ENCODE results near the gene IGF2R.

IGF2R gene

GRCh38 chr6:160015778-160016684, 47.1 kb downstream of the IGF2R start:
- Histone ChIP-seq H4K20me1 (ENCODE audit: control insufficient read depth, insufficient read depth, low read depth, low read length) (no peaks in the 10 kb centered on the region), H3F3A (ENCODE audit: control insufficient read depth, insufficient read depth) (no peaks in the 10 kb centered on the region), H3K4me1 (ENCODE audit: control insufficient read depth, low read length) (no peaks in the 10 kb centered on the region), H3K79me2 (ENCODE audit: control insufficient read depth, low read length) (no peaks in the 10 kb centered on the region), H3K27ac (ENCODE audit: low read depth, low read length) (no peak overlapping the region), H3K9me2 (replicated peaks; ENCODE audit: control insufficient read depth, low read length) (no peaks in the 10 kb centered on the region), H3K36me3 (ENCODE audit: control insufficient read depth, low read length) (peaks cover 16% of the 10 kb centered on the region), H3K9me3 (ENCODE audit: control insufficient read depth, insufficient read depth, low read length) (no peaks in the 10 kb centered on the region), H3K4me3 (ENCODE audit: low read length) (no peak overlapping the region), H3K4me2 (ENCODE audit: low read length) (no peak overlapping the region), H3K27me3 (ENCODE audit: control insufficient read depth, low read length) (no peaks in the 10 kb centered on the region)
- TF ChIP-seq, protein P1, sequence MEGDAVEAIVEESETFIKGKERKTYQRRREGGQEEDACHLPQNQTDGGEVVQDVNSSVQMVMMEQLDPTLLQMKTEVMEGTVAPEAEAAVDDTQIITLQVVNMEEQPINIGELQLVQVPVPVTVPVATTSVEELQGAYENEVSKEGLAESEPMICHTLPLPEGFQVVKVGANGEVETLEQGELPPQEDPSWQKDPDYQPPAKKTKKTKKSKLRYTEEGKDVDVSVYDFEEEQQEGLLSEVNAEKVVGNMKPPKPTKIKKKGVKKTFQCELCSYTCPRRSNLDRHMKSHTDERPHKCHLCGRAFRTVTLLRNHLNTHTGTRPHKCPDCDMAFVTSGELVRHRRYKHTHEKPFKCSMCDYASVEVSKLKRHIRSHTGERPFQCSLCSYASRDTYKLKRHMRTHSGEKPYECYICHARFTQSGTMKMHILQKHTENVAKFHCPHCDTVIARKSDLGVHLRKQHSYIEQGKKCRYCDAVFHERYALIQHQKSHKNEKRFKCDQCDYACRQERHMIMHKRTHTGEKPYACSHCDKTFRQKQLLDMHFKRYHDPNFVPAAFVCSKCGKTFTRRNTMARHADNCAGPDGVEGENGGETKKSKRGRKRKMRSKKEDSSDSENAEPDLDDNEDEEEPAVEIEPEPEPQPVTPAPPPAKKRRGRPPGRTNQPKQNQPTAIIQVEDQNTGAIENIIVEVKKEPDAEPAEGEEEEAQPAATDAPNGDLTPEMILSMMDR (IDR thresholded peaks at IDR 0.05; ENCODE audit: low read depth, low read length, poor library complexity, severe bottlenecking) = no peak
- TF ChIP-seq EZH2phosphoT487 (IDR thresholded peaks at IDR 0.05; ENCODE audit: borderline replicate concordance, low read length) = no peak

DNA sequence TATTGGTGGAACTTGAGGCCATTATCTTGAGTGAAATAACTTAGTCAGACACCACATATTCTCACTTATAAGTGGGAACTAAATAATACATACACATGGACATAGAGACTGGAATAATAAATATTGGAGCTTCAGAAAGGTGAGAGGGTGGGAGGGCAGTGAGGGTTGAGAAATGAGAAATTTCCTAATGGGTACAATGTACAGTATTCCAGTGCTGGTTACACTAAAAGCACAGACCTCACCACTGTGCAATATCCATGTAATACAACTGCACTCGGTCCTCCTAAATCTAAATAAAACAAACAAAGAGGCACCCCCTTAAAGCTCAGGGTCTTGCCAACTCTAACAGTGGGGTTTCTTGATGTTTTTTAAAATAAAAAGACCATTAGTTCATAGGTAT, 53.2 kb downstream of the IGF2R start:
- Histone ChIP-seq H3K4me2 (ENCODE audit: low read length) (no peak overlapping the region), H3K79me2 (ENCODE audit: control insufficient read depth, low read length) (no peaks in the 10 kb centered on the region), H4K20me1 (ENCODE audit: control insufficient read depth, insufficient read depth, low read depth, low read length) (no peaks in the 10 kb centered on the region), H3K4me3 (ENCODE audit: low read length) (no peak overlapping the region), H3K4me1 (ENCODE audit: control insufficient read depth, low read length) (no peaks in the 10 kb centered on the region), H3K9me2 (replicated peaks; ENCODE audit: control insufficient read depth, low read length) (no peaks in the 10 kb centered on the region), H3K27me3 (ENCODE audit: control insufficient read depth, low read length) (no peaks in the 10 kb centered on the region), H3K36me3 (ENCODE audit: control insufficient read depth, low read length) (peaks cover 18% of the 10 kb centered on the region; the same call in 1 of the 2 replicates), H3K27ac (ENCODE audit: low read depth, low read length) (no peak overlapping the region), H3K9me3 (ENCODE audit: control insufficient read depth, insufficient read depth, low read length) (no peaks in the 10 kb centered on the region), H3F3A (ENCODE audit: control insufficient read depth, insufficient read depth) (no peaks in the 10 kb centered on the region)
- TF ChIP-seq, protein P1 (IDR thresholded peaks at IDR 0.05; ENCODE audit: low read depth, low read length, poor library complexity, severe bottlenecking) = no peak
- TF ChIP-seq EZH2phosphoT487 (IDR thresholded peaks at IDR 0.05; ENCODE audit: borderline replicate concordance, low read length) = no peak

- Histone ChIP-seq H3K9me2 (replicated peaks; ENCODE audit: control insufficient read depth, low read length) (no peaks in the 10 kb centered on the region), H3K36me3 (ENCODE audit: control insufficient read depth, low read length) (peaks cover 23% of the 10 kb centered on the region; the same call in 1 of the 2 replicates)
- TF ChIP-seq, protein P1 (IDR thresholded peaks at IDR 0.05; ENCODE audit: low read depth, low read length, poor library complexity, severe bottlenecking) = no peak
- no peak for TF ChIP-seq EZH2phosphoT487 (IDR thresholded peaks at IDR 0.05; ENCODE audit: borderline replicate concordance, low read length)
Observed at GRCh38 chr6:160022793-160023192, 53.9 kb downstream of the IGF2R start.

More at GRCh38 chr6:160022793-160023192, 53.9 kb downstream of the IGF2R start:
- Histone ChIP-seq H3K27me3 (ENCODE audit: control insufficient read depth, low read length) (no peaks in the 10 kb centered on the region), H3K27ac (ENCODE audit: low read depth, low read length) (no peak overlapping the region), H3K4me3 (ENCODE audit: low read length) (no peak overlapping the region), H3K9me3 (ENCODE audit: control insufficient read depth, insufficient read depth, low read length) (no peaks in the 10 kb centered on the region), H3K4me2 (ENCODE audit: low read length) (no peak overlapping the region), H3K4me1 (ENCODE audit: control insufficient read depth, low read length) (no peaks in the 10 kb centered on the region), H3K79me2 (ENCODE audit: control insufficient read depth, low read length) (no peaks in the 10 kb centered on the region), H4K20me1 (ENCODE audit: control insufficient read depth, insufficient read depth, low read depth, low read length) (no peaks in the 10 kb centered on the region), H3F3A (ENCODE audit: control insufficient read depth, insufficient read depth) (no peaks in the 10 kb centered on the region)
